Heart left ventricle (tissue), 13 donors: ENCODE measurements around the gene ZBTB18.

ENCODE experiments used
- POLR2A ChIP-seq, 2 donors: fragments of 450-650 bp; IDR thresholded peaks; one replicate each; pipeline ENCODE4 v1.6.1; 2017; ENCODE audit warnings: antibody characterized with exemption in 2 of 2, mild to moderate bottlenecking in 2 of 2, moderate library complexity in 2 of 2
- TF ChIP-seq, protein P1 (sequence below), 12 donors: fragments of 200-600 bp; sonication (generic) in 4 of 12; IDR thresholded peaks; one replicate each; pipeline versions ENCODE4 v1.5.0 to v1.8.0; 2018 to 2022; ENCODE audit warnings: antibody characterized with exemption in 12 of 12, mild to moderate bottlenecking in 5 of 12
- donor health status: ischemic (EF 13 %, LVEDD 7.1; RV severe dilation, severe dysfunction).
- donor health status: DM: no; HTN: yes; CAD: no.
- donor health status: DM: no; HTN: no; CAD: no.
- donor health status: ischemic (EF 25% LVEDD 6.9; RV normal size, moderate dysfunction).
- donor health status: ischemic (EF 25% LVEDD 5.7; RV mildly dilated, moderate dysfunction).
- donor health status: ischemic (EF 35%, LVEDD 5.7; RV mildly dilated, moderate dysfunction).
- donor health status: nonischemic (EF 11% LVEDD 7.7; RV severe dilation, severe dysfunction).
- donor health status: DM: yes; HTN: yes; CAD: no.
- donor health status: PGD.
- donor health status: ischemic (EF 29% LVEDD 5.4; RV normal size, mild dysfunction).
- donor health status: nonischemic (EF 23%, LVEDD 6.1; RV moderate dilation, normal function).

DNA sequence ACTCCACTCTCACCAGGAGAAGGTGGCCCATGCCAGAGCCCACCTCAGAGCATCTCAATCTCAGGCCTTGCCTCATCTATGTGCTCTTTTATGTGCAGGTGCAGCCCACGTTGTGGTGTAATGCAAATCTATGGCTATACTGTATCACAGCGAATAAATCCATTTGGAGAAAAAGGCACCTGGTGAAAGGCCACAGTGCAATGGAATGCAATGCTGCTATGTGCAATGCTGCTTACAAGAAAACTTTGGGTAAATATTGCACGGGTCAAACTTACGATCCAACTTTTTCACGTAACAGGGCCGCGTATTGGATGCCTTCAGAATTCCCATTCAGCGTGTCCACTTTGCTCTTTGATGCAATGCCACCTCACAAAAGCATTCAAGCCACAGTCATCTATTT lies 13.5 kb downstream of the ZBTB18 start:
- TF ChIP-seq, protein P1, sequence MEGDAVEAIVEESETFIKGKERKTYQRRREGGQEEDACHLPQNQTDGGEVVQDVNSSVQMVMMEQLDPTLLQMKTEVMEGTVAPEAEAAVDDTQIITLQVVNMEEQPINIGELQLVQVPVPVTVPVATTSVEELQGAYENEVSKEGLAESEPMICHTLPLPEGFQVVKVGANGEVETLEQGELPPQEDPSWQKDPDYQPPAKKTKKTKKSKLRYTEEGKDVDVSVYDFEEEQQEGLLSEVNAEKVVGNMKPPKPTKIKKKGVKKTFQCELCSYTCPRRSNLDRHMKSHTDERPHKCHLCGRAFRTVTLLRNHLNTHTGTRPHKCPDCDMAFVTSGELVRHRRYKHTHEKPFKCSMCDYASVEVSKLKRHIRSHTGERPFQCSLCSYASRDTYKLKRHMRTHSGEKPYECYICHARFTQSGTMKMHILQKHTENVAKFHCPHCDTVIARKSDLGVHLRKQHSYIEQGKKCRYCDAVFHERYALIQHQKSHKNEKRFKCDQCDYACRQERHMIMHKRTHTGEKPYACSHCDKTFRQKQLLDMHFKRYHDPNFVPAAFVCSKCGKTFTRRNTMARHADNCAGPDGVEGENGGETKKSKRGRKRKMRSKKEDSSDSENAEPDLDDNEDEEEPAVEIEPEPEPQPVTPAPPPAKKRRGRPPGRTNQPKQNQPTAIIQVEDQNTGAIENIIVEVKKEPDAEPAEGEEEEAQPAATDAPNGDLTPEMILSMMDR (IDR thresholded peaks at IDR 0.05) = no peak
- TF ChIP-seq POLR2A (IDR thresholded peaks at IDR 0.05) = no peak
